Nephron progenitor cell (in vitro differentiated cells): ENCODE results near the gene ANKDD1A.

Experiments used
- DNase-seq: peaks from one replicate; pipeline ENCODE4 v3.0.0; 2021
- H3K27ac Mint-ChIP-seq: 2 replicates; pipeline ENCODE4 v1.8.0; 2021; ENCODE audit warnings: mild to moderate bottlenecking, moderate library complexity, mixed read lengths
- H3K27me3 Mint-ChIP-seq: 2 replicates; pipeline ENCODE4 v1.8.0; 2021; ENCODE audit warnings: mild to moderate bottlenecking, low read depth, mixed read lengths; ENCODE audit not compliant: poor library complexity
- H3K36me3 Mint-ChIP-seq: 2 replicates; pipeline ENCODE4 v1.8.0; 2021; ENCODE audit warnings: low read depth, mixed read lengths
- H3K4me1 Mint-ChIP-seq: 2 replicates; pipeline ENCODE4 v1.8.0; 2021; ENCODE audit warnings: mixed read lengths
- H3K4me3 Mint-ChIP-seq: 2 replicates; pipeline ENCODE4 v1.8.0; 2021; ENCODE audit warnings: mild to moderate bottlenecking, moderate library complexity, mixed read lengths
- H3K9me3 Mint-ChIP-seq: 2 replicates; pipeline ENCODE4 v1.8.0; 2021; ENCODE audit warnings: mild to moderate bottlenecking, moderate library complexity, mixed read lengths
- CTCF ChIP-seq: fragments of 200-600 bp; sonication (generic); IDR thresholded peaks from 2 replicates; pipeline ENCODE4 v1.5.0; 2021; ENCODE audit warnings: antibody characterized with exemption

The ANKDD1A gene

GRCh38 chr15:64938192-64938591 is 26.5 kb downstream of the ANKDD1A start:
- TF ChIP-seq CTCF = no peak
- Mint-ChIP-seq H3K36me3 (peaks cover 16% of the 10 kb centered on the region), H3K27ac (no peak overlapping the region), H3K27me3 (no peaks in the 10 kb centered on the region), H3K4me3 (no peak overlapping the region), H3K9me3 (peaks cover 7% of the 10 kb centered on the region), H3K4me1 (peaks cover 5% of the 10 kb centered on the region)
- no peak for DNase-seq

GRCh38 chr15:64942356-64942755 is 30.7 kb downstream of the ANKDD1A start:
- Mint-ChIP-seq H3K27ac (no peak overlapping the region), H3K27me3 (peaks cover 4% of the 10 kb centered on the region), H3K4me1 (peaks cover 5% of the 10 kb centered on the region), H3K36me3 (peaks cover 9% of the 10 kb centered on the region), H3K9me3 (no peaks in the 10 kb centered on the region), H3K4me3 (no peak overlapping the region)
- TF ChIP-seq CTCF = no peak
- DNase-seq = no peak

GRCh38 chr15:64943512-64944225 is 32.0 kb downstream of the ANKDD1A start:
- Mint-ChIP-seq H3K9me3 (no peaks in the 10 kb centered on the region), H3K4me1 (peaks cover 6% of the 10 kb centered on the region), H3K36me3 (peaks cover 9% of the 10 kb centered on the region), H3K27ac (no peak overlapping the region), H3K27me3 (peaks cover 4% of the 10 kb centered on the region), H3K4me3 (no peak overlapping the region)
- no peak for TF ChIP-seq CTCF
- DNase-seq = no peak

GRCh38 chr15:64944961-64945360 is 33.3 kb downstream of the ANKDD1A start:
- no peak for DNase-seq

GRCh38 chr15:64947211-64947610 is 35.5 kb downstream of the ANKDD1A start:
- no peak overlapping the region for H3K4me3 Mint-ChIP-seq
- no peak for TF ChIP-seq CTCF

More at GRCh38 chr15:64944961-64945360, 33.3 kb downstream of the ANKDD1A start:
- Mint-ChIP-seq H3K36me3 (peaks cover 12% of the 10 kb centered on the region), H3K27me3 (peaks cover 7% of the 10 kb centered on the region), H3K4me3 (no peak overlapping the region), H3K4me1 (peaks cover 10% of the 10 kb centered on the region), H3K27ac (peak overlapping the region; percentile 64), H3K9me3 (no peaks in the 10 kb centered on the region)
- TF ChIP-seq CTCF = no peak

GRCh38 chr15:64948916-64949315 is 37.2 kb downstream of the ANKDD1A start:
- no peak for TF ChIP-seq CTCF
- no peak overlapping the region for H3K4me3 Mint-ChIP-seq
- H3K9me3 Mint-ChIP-seq = peaks cover 22% of the 10 kb centered on the region
- H3K36me3 Mint-ChIP-seq = peaks cover 38% of the 10 kb centered on the region
- peak overlapping the region; percentile 91 for H3K27ac Mint-ChIP-seq
- H3K27me3 Mint-ChIP-seq = peaks cover 11% of the 10 kb centered on the region
- DNase-seq = no peak
- H3K4me1 Mint-ChIP-seq = peaks cover 4% of the 10 kb centered on the region

More at GRCh38 chr15:64947211-64947610, 35.5 kb downstream of the ANKDD1A start:
- H3K9me3 Mint-ChIP-seq = peaks cover 5% of the 10 kb centered on the region
- DNase-seq = no peak
- H3K36me3 Mint-ChIP-seq = peaks cover 21% of the 10 kb centered on the region
- H3K4me1 Mint-ChIP-seq = peaks cover 10% of the 10 kb centered on the region
- peak overlapping the region; percentile 11 for H3K27ac Mint-ChIP-seq
- H3K27me3 Mint-ChIP-seq = peaks cover 11% of the 10 kb centered on the region
